HL-60 (cell line): ENCODE results near the gene ZNF341.

Experiments used
- CTCF ChIP-seq: IDR thresholded peaks from one replicate; pipeline ENCODE4 v1.5.1; 2011; ENCODE audit warnings: low read length, control low read depth, inconsistent platforms; ENCODE audit not compliant: insufficient read depth
- GABPA ChIP-seq: IDR thresholded peaks from 2 replicates; pipeline ENCODE4 v1.6.1; 2012; ENCODE audit warnings: low read depth
- POLR2AphosphoS5 ChIP-seq: IDR thresholded peaks from 2 replicates; pipeline ENCODE4 v1.6.1; 2012; ENCODE audit warnings: low read depth
- REST ChIP-seq: IDR thresholded peaks from 2 replicates; pipeline ENCODE4 v1.6.1; 2012; ENCODE audit warnings: low read depth; ENCODE audit not compliant: insufficient replicate concordance
- SPI1 ChIP-seq: IDR thresholded peaks from 2 replicates; pipeline ENCODE4 v1.6.1; 2012; ENCODE audit warnings: low read depth, mild to moderate bottlenecking, borderline replicate concordance

DNA sequence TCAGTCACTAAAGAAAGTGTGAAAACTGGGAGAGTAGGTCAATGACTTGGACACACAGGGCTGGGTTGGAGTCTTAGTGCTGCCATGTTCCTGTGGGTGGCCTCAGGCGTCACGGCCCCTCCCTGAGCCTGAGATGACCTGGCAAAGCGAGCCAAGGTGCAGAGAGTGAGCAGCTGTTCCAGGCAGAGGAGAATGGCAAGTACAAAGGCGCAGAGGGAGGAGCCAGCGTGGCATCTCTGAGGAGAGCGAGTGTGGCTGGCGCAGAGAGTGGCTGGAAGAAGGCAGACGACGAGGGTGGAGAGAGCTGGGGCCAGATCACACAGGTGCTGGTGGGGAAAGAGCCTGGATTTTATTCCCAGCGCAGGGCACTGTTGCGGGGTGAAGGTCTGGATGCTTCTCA lies 58.8 kb downstream of the ZNF341 start:
- TF ChIP-seq CTCF = no peak
- no peak for TF ChIP-seq SPI1
- TF ChIP-seq POLR2AphosphoS5 = no peak
- TF ChIP-seq GABPA = no peak
- TF ChIP-seq REST = no peak
